DND-41 (cell line): ENCODE measurements around the gene MAN1A1.

ENCODE experiments used
- ATAC-seq: fragments of 200-7000 bp; cut with Tn5 transposase; 3 replicates; pipeline ENCODE4 v1.9.1; 2021; ENCODE audit warnings: low read depth; ENCODE audit not compliant: insufficient read depth
- DNase-seq: peaks from one replicate; pipeline ENCODE4 v3.0.0-alpha.2; 2020
- H2AFZ ChIP-seq: 2 replicates; pipeline ENCODE4 v1.6.0; 2012; ENCODE audit warnings: low read depth, low read length
- H3K27ac ChIP-seq: 2 replicates; pipeline ENCODE4 v1.5.1; 2012; ENCODE audit warnings: low read length, inconsistent platforms
- H3K27me3 ChIP-seq: fragments of 200-600 bp; sonication (generic); 2 replicates; pipeline ENCODE4 v1.6.0; 2012; ENCODE audit warnings: low read length, mild to moderate bottlenecking, inconsistent platforms; ENCODE audit not compliant: insufficient read depth, poor library complexity
- H3K36me3 ChIP-seq: 2 replicates; pipeline ENCODE4 v1.5.1; 2012; ENCODE audit warnings: low read length, inconsistent platforms; ENCODE audit not compliant: insufficient read depth
- H3K4me1 ChIP-seq: 2 replicates; pipeline ENCODE4 v1.5.1; 2012; ENCODE audit warnings: mild to moderate bottlenecking, low read length; ENCODE audit not compliant: insufficient read depth
- H3K4me2 ChIP-seq: 2 replicates; pipeline ENCODE4 v1.6.0; 2012; ENCODE audit warnings: mild to moderate bottlenecking, moderate library complexity, low read length, inconsistent platforms; ENCODE audit not compliant: insufficient read depth
- H3K4me3 ChIP-seq, 2 experiments: fragments of 200-600 bp in 1 of 2; shearing (Covaris generic) in 1 of 2; 2 replicates each; pipeline ENCODE4 v1.5.1; 2012 to 2016; ENCODE audit warnings: inconsistent platforms in 2 of 2, low read length in 2 of 2, mild to moderate bottlenecking in 2 of 2, low read depth in 1 of 2, moderate library complexity in 1 of 2
- H3K79me2 ChIP-seq: 2 replicates; pipeline ENCODE4 v1.6.0; 2012; ENCODE audit warnings: low read length, inconsistent platforms; ENCODE audit not compliant: insufficient read depth
- H3K9ac ChIP-seq: 2 replicates; pipeline ENCODE4 v1.6.0; 2012; ENCODE audit warnings: low read depth, mild to moderate bottlenecking, inconsistent platforms, low read length, moderate library complexity
- H3K9me3 ChIP-seq: 2 replicates; pipeline ENCODE4 v1.5.1; 2012; ENCODE audit warnings: low read length, moderate library complexity, mild to moderate bottlenecking, inconsistent platforms; ENCODE audit not compliant: insufficient read depth, severe bottlenecking
- H4K20me1 ChIP-seq: 2 replicates; pipeline ENCODE4 v1.6.0; 2012; ENCODE audit warnings: low read length; ENCODE audit not compliant: insufficient read depth
- EZH2 ChIP-seq: IDR thresholded peaks from 3 replicates; pipeline ENCODE4 v1.6.1; 2012; ENCODE audit warnings: borderline replicate concordance, low read depth, mild to moderate bottlenecking, moderate library complexity, low read length, inconsistent platforms; ENCODE audit not compliant: severe bottlenecking
- TF ChIP-seq, protein P1 (sequence below): IDR thresholded peaks from 2 replicates; pipeline ENCODE4 v1.5.1; 2012; ENCODE audit warnings: borderline replicate concordance, low read length, moderate library complexity, mild to moderate bottlenecking; ENCODE audit not compliant: poor library complexity, severe bottlenecking; ENCODE audit errors: extremely low read depth

Gene MAN1A1

DNA sequence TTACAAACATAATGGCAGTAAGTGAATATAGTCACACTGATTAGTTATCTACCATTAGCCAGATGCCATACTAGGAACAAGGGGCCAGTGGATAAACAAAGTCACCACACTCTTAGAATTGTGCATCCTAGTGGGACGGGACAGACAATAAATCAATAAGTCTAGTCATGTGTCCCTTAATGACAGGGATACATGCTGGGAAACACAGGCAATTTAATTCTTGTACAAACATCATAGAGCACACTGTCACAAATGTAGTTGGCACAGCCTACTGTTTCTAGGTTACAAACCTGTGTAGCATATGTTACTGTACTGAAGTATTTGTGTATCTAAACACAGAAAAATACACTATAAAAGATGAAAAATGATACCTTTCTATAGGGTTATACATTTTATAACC is 148.1 kb downstream of the MAN1A1 start:
- H3K9me3 ChIP-seq: no peaks in the 10 kb centered on the region
- TF ChIP-seq, protein P1, sequence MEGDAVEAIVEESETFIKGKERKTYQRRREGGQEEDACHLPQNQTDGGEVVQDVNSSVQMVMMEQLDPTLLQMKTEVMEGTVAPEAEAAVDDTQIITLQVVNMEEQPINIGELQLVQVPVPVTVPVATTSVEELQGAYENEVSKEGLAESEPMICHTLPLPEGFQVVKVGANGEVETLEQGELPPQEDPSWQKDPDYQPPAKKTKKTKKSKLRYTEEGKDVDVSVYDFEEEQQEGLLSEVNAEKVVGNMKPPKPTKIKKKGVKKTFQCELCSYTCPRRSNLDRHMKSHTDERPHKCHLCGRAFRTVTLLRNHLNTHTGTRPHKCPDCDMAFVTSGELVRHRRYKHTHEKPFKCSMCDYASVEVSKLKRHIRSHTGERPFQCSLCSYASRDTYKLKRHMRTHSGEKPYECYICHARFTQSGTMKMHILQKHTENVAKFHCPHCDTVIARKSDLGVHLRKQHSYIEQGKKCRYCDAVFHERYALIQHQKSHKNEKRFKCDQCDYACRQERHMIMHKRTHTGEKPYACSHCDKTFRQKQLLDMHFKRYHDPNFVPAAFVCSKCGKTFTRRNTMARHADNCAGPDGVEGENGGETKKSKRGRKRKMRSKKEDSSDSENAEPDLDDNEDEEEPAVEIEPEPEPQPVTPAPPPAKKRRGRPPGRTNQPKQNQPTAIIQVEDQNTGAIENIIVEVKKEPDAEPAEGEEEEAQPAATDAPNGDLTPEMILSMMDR: no peak
- no peak for TF ChIP-seq EZH2
- no peaks in the 10 kb centered on the region for H4K20me1 ChIP-seq
- H3K79me2 ChIP-seq: no peaks in the 10 kb centered on the region
- H3K36me3 ChIP-seq: peaks cover 16% of the 10 kb centered on the region; the same call in 1 of the 2 replicates
- no peak overlapping the region for H2AFZ ChIP-seq
- H3K4me1 ChIP-seq: no peaks in the 10 kb centered on the region
- no peaks in the 10 kb centered on the region for H3K27me3 ChIP-seq
- DNase-seq (no peak), ATAC-seq (no peak)
- no peak overlapping the region for H3K4me2 ChIP-seq
- no peak overlapping the region for H3K4me3 ChIP-seq
- no peak overlapping the region for H3K27ac ChIP-seq
- no peak overlapping the region for H3K9ac ChIP-seq

DNA sequence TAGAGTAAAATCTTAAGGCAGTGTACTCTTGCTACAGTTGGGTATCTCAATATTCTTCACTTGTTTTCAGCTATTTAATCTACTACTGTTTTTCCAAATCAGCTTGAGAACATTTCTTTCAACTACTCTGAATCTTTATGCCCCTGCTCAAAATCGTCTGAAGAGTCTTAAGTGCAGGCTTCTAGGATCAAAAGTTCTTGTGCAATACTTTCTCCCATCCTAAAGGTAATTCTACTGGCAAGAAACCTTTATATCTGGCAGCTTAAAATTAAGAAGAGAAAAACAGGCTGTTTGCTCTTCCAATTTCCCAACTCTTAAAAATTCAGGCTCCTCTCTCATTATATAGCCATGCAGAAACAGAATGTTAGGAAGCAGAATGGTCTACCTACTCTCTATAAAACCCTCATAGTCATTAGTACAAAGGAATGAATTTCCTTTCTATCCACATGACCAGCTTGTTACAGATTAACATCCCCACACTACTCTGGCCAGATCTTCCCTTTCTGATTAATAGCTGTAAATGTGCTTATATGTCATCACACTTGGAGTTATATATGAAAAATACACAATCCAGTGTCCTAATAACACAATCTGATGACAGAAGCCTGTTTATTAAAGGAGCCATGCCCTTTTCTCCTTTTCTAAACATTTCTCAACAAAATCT is 148.9 kb downstream of the MAN1A1 start:
- no peak overlapping the region for H3K9ac ChIP-seq
- ATAC-seq: no peak
- no peaks in the 10 kb centered on the region for H3K79me2 ChIP-seq

DNA sequence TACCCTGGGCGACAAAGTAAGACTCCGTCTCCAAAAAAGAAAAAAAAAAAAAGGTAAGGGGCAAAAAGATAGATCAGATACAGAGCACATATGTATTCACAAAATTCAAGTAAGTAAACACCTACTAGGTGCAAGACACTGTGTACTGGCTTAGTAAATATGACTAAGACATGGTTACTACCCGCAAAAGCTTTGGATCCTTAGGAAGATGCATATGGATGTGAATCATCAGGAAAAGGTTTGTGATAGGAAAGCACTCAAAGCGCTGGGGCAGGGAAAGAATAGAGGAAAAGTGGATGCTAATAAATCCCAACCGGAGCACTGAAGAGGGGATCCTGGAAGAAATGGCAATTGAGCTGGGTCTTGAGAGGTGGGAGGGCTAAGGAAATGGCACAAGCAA is 152.3 kb downstream of the MAN1A1 start:
- peaks cover 14% of the 10 kb centered on the region; the same call in 1 of the 2 replicates for H3K36me3 ChIP-seq
- H3K27ac ChIP-seq: no peak overlapping the region
- H3K9me3 ChIP-seq: no peaks in the 10 kb centered on the region
- H3K4me1 ChIP-seq: no peaks in the 10 kb centered on the region
- DNase-seq: no peak
- no peaks in the 10 kb centered on the region for H3K27me3 ChIP-seq
- TF ChIP-seq EZH2: no peak
- TF ChIP-seq, protein P1: no peak
- H3K4me2 ChIP-seq: no peak overlapping the region
- ATAC-seq: no peak
- H3K9ac ChIP-seq: no peak overlapping the region
- no peak overlapping the region for H3K4me3 ChIP-seq
- no peak overlapping the region for H2AFZ ChIP-seq
- H3K79me2 ChIP-seq: no peaks in the 10 kb centered on the region
- H4K20me1 ChIP-seq: no peaks in the 10 kb centered on the region

More for the DNA sequence above, 148.9 kb downstream of the MAN1A1 start:
- H3K27me3 ChIP-seq: no peaks in the 10 kb centered on the region
- no peak overlapping the region for H3K4me3 ChIP-seq
- H3K36me3 ChIP-seq: peaks cover 13% of the 10 kb centered on the region; the same call in 1 of the 2 replicates
- no peaks in the 10 kb centered on the region for H3K9me3 ChIP-seq
- DNase-seq: no peak
- H3K4me1 ChIP-seq: no peaks in the 10 kb centered on the region
- H2AFZ ChIP-seq: no peak overlapping the region
- H3K27ac ChIP-seq: no peak overlapping the region
- H4K20me1 ChIP-seq: no peaks in the 10 kb centered on the region
- no peak overlapping the region for H3K4me2 ChIP-seq
- TF ChIP-seq, protein P1: no peak
- no peak for TF ChIP-seq EZH2

DNA sequence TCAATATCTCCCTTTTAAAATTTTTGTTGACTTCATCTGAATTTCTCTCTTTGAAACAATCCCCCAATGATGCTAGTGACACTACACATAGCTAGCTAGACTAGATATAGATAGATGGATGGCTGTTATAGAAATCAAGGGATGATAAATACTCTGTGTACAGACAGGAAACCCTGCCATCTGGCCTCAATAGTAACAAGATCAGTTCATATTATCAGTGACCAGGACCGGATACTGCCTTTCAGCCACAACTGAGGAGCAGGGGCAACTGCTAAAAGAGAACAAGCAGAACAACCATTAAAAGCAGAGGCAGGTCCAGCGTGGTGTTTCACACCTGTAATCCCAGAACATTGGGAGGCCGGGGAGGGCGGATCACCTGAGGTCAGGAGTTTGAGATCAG is 152.8 kb downstream of the MAN1A1 start:
- ATAC-seq (no peak), DNase-seq (no peak)
- H3K4me2 ChIP-seq: no peak overlapping the region
- no peak for TF ChIP-seq EZH2
- TF ChIP-seq, protein P1: no peak
- H3K36me3 ChIP-seq: peaks cover 14% of the 10 kb centered on the region; the same call in 1 of the 2 replicates
- no peaks in the 10 kb centered on the region for H3K9me3 ChIP-seq
- H4K20me1 ChIP-seq: no peaks in the 10 kb centered on the region
- H2AFZ ChIP-seq: no peak overlapping the region
- H3K27ac ChIP-seq: no peak overlapping the region
- H3K27me3 ChIP-seq: no peaks in the 10 kb centered on the region
- H3K4me1 ChIP-seq: no peaks in the 10 kb centered on the region
- H3K4me3 ChIP-seq: no peak overlapping the region
- no peaks in the 10 kb centered on the region for H3K79me2 ChIP-seq
- H3K9ac ChIP-seq: no peak overlapping the region
